GM12878 (cell line): ENCODE results near the gene GGACT. TPM values are rescaled to one million over a fixed set of nuclear protein-coding genes. Genes with fewer than 3 reads are reported as not detected.

Experiments
- ATAC-seq: fragments of 200-7000 bp; cut with Tn5 transposase; 3 replicates; pipeline ENCODE4 v1.9.1; 2020; ENCODE audit warnings: mild to moderate bottlenecking, moderate library complexity
- BruUV-seq: library from RNA; stranded (reverse); fragments of 400-500 nt; replicated peaks from 2 replicates; lab custom pipeline; 2021; lab: Mats Ljungman, UMichigan
- CTCF ChIA-PET: fragments of 300-600 bp; sonication (Branson Sonifier 250); formaldehyde crosslinking; extraction: SDS; loops from one replicate; lab custom pipeline; 2021; ENCODE audit warnings: inconsistent platforms; lab: Yijun Ruan, JAX
- POLR2A ChIA-PET: fragments of 350-600 bp; formaldehyde crosslinking; extraction: SDS; loops from one replicate; lab custom pipeline; 2021; ENCODE audit warnings: inconsistent platforms; lab: Charles Lee
- RAD21 ChIA-PET: fragments of 300-600 bp; sonication (Branson Sonifier 250); formaldehyde crosslinking; loops from one replicate; lab custom pipeline; 2023; ENCODE audit warnings: antibody characterized with exemption; ENCODE audit not compliant: unreplicated experiment; lab: Charles Lee
- SMC1A ChIA-PET: fragments of 300-600 bp; sonication (Branson Sonifier 250); formaldehyde crosslinking; loops from one replicate; lab custom pipeline; 2023; ENCODE audit not compliant: unreplicated experiment, uncharacterized antibody; lab: Charles Lee
- DNase-seq: peaks from one replicate; pipeline ENCODE4 v3.0.0-alpha.2; 2011; ENCODE audit warnings: low read depth, low spot score
- FAIRE-seq: peaks from 3 replicates; lab custom pipeline; 2011; peaks lifted over from hg19 to GRCh38; lab: Jason Lieb, UNC
- H2AFZ ChIP-seq: 2 replicates; pipeline ENCODE4 v1.6.0; 2011; ENCODE audit warnings: low read depth, low read length, control low read depth; ENCODE audit not compliant: control insufficient read depth
- H3K27ac ChIP-seq: 2 replicates; pipeline ENCODE4 v1.5.1; 2011; ENCODE audit warnings: control low read depth; ENCODE audit not compliant: control insufficient read depth, insufficient read depth
- H3K27me3 ChIP-seq, 2 experiments: replicated peaks in 1 of 2; 2 replicates each; pipeline versions ENCODE4 v1.6.0 to v1.6.1; 2011; ENCODE audit warnings: low read length in 1 of 2; ENCODE audit not compliant: control insufficient read depth in 2 of 2, insufficient read depth in 2 of 2
- H3K36me3 ChIP-seq, 2 experiments: 2 replicates each; pipeline ENCODE4 v1.5.1; 2011; ENCODE audit warnings: low read length in 1 of 2; ENCODE audit not compliant: control insufficient read depth in 2 of 2, insufficient read depth in 2 of 2
- H3K4me1 ChIP-seq: 2 replicates; pipeline ENCODE4 v1.6.1; 2011; ENCODE audit warnings: mild to moderate bottlenecking, low read length, moderate library complexity, mixed read lengths; ENCODE audit not compliant: control insufficient read depth, insufficient read depth
- H3K4me2 ChIP-seq: 2 replicates; pipeline ENCODE4 v1.6.0; 2011; ENCODE audit warnings: control low read depth; ENCODE audit not compliant: control insufficient read depth, insufficient read depth
- H3K4me3 ChIP-seq: fragments of 200-600 bp; sonication (generic); 2 replicates; pipeline ENCODE4 v1.5.1; 2016
- H3K79me2 ChIP-seq: 2 replicates; pipeline ENCODE4 v1.6.0; 2011; ENCODE audit warnings: low read length; ENCODE audit not compliant: control insufficient read depth, insufficient read depth
- H3K9ac ChIP-seq: 2 replicates; pipeline ENCODE4 v1.8.0; 2011; ENCODE audit warnings: low read length, control low read depth, mixed read lengths; ENCODE audit not compliant: control insufficient read depth, insufficient read depth
- H3K9me3 ChIP-seq: replicated peaks from 3 replicates; pipeline ENCODE4 v1.5.1; 2011; ENCODE audit warnings: mild to moderate bottlenecking, low read length; ENCODE audit not compliant: control insufficient read depth, insufficient read depth
- H4K20me1 ChIP-seq: 2 replicates; pipeline ENCODE4 v1.6.0; 2011; ENCODE audit not compliant: control insufficient read depth, insufficient read depth
- ASH2L ChIP-seq: fragments of 300-600, 200-600 bp; sonication (generic); IDR thresholded peaks from 2 replicates; pipeline ENCODE4 v1.6.1; 2017; ENCODE audit warnings: low read depth, mild to moderate bottlenecking, borderline replicate concordance
- BCL3 ChIP-seq: IDR thresholded peaks from 2 replicates; pipeline ENCODE4 v1.6.1; 2011; ENCODE audit warnings: borderline replicate concordance, low read depth, mild to moderate bottlenecking, moderate library complexity, low read length; ENCODE audit not compliant: insufficient read depth, poor library complexity, severe bottlenecking
- BRCA1 ChIP-seq: IDR thresholded peaks from 2 replicates; pipeline ENCODE4 v1.6.1; 2011; ENCODE audit warnings: low read depth, low read length, improper control_type of control experiment
- E2F4 ChIP-seq: IDR thresholded peaks from 2 replicates; pipeline ENCODE4 v1.6.1; 2012; ENCODE audit warnings: low read depth, low read length, improper control_type of control experiment
- EGR1 ChIP-seq, 2 experiments: IDR thresholded peaks; 1 replicate in 1 of 2; 2 replicates in 1 of 2; pipeline ENCODE4 v1.6.1; 2011 to 2012; ENCODE audit warnings: low read depth in 2 of 2, low read length in 2 of 2, borderline replicate concordance in 1 of 2, mild to moderate bottlenecking in 1 of 2, moderate library complexity in 1 of 2
- JUNB ChIP-seq: IDR thresholded peaks from 2 replicates; pipeline ENCODE4 v1.6.1; 2016; ENCODE audit warnings: antibody characterized with exemption, mild to moderate bottlenecking
- PAX5 ChIP-seq: IDR thresholded peaks from 2 replicates; pipeline ENCODE4 v1.6.1; 2011; ENCODE audit warnings: low read depth, low read length, borderline replicate concordance
- PBX3 ChIP-seq: IDR thresholded peaks from 2 replicates; pipeline ENCODE4 v1.6.1; 2011; ENCODE audit warnings: mild to moderate bottlenecking, low read depth, low read length, moderate library complexity; ENCODE audit not compliant: insufficient replicate concordance
- SMARCA5 ChIP-seq: fragments of 450-650 bp; IDR thresholded peaks from 2 replicates; pipeline ENCODE4 v1.6.1; 2017; ENCODE audit warnings: mild to moderate bottlenecking
- STAT3 ChIP-seq: IDR thresholded peaks from 2 replicates; pipeline ENCODE4 v1.6.1; 2011; ENCODE audit warnings: low read depth, low read length, improper control_type of control experiment
- WGBS: methylation state at CpG from one replicate; pipeline ENCODE4 v1.1.6; 2016; ENCODE audit warnings: low lambda C conversion rate; ENCODE audit not compliant: insufficient replicate concordance, insufficient coverage; ENCODE audit errors: missing lambda C conversion rate; 5-methylcytosine and 5-hydroxymethylcytosine counted together
- in situ Hi-C: fragments of 300-500 bp; cut with MboI; formaldehyde crosslinking; loops from 9 replicates; pipeline ENCODE4 v1.14.3; 2018; ENCODE audit warnings: mixed read lengths
- intact Hi-C: fragments of 100-400 bp; cut with micrococcal nuclease; formaldehyde crosslinking; loops from one replicate; pipeline ENCODE4 v1.14.2; 2022; ENCODE audit not compliant: unreplicated experiment
- polyA plus RNA-seq, 11 experiments: library from polyadenylated mRNA; depleted of rRNA in 4 of 11; unstranded in 6 of 11; stranded (reverse) in 5 of 11; fragments of >200 nt; fragmentation: Nextera tagmentation in 4 of 11; fragmentation: Illumina TruSeq in 1 of 11; extraction: Ambion mirVana in 4 of 11; extraction: Trizol in 1 of 11; gene quantifications; 1 replicate in 1 of 11; 2 replicates in 10 of 11; pipeline versions ENCODE4 v1.2.1 to v1.2.3, GENCODE V29; 2011 to 2016; ENCODE audit warnings: inconsistent platforms in 2 of 11, missing spikeins in 2 of 11, low read depth in 1 of 11
- total RNA-seq, 4 experiments: library from RNA; depleted of rRNA in 3 of 4; stranded (reverse); fragments of >200 nt in 3 of 4; fragmentation: Illumina TruSeq in 1 of 4; extraction: Trizol in 1 of 4; gene quantifications; 2 replicates each; pipeline versions ENCODE4 v1.2.1 to v1.2.3, GENCODE V29; 2013 to 2021

GGACT gene
- total and polyA plus RNA-seq, 10 of the 15 experiments (the other 5 are each of a cell fraction or from before 2014, with no cell fraction given), result 0.61 to 8.8 (median 4.2) TPM

- TF ChIP-seq E2F4, result no peak
- no peak for TF ChIP-seq SMARCA5
- no peak for TF ChIP-seq STAT3
- TF ChIP-seq PBX3, result no peak
- no peak for TF ChIP-seq EGR1 (IDR thresholded peaks at IDR 0.05; ENCODE audit: borderline replicate concordance in 1 of 2, low read depth in 2 of 2, low read length in 2 of 2)
Observed at GRCh38 chr13:100536643-100537180, 51.9 kb downstream of the GGACT start (continued).

- Histone ChIP-seq H3K79me2 (no peaks in the 10 kb centered on the region), H3K9me3 (no peaks in the 10 kb centered on the region), H4K20me1 (no peaks in the 10 kb centered on the region), H3K36me3 (no peaks in the 10 kb centered on the region), H3K4me1 (no peaks in the 10 kb centered on the region), H3K27ac (no peak overlapping the region), H3K9ac (no peak overlapping the region), H2AFZ (no peak overlapping the region), H3K4me3 (no peak overlapping the region), H3K27me3 (no peaks in the 10 kb centered on the region), H3K4me2 (no peak overlapping the region)
- ATAC-seq, result no peak
- in situ Hi-C loops (no loop called here), intact Hi-C loops (no loop called here)
- ChIA-PET SMC1A (no interaction called here), CTCF (no interaction called here), RAD21 (no interaction called here), POLR2A (no interaction called here)
- no peak for FAIRE-seq
- no peak for TF ChIP-seq JUNB
- TF ChIP-seq PAX5, result no peak
- no peak for TF ChIP-seq BRCA1
- no peak for TF ChIP-seq ASH2L
- no peak for TF ChIP-seq BCL3
- 92% methylated on average over 16 of the region's 16 CpGs for WGBS
- BruUV-seq, result no TSS peak
- no peak for DNase-seq
Observed at GRCh38 chr13:100535426-100536135, 53.0 kb downstream of the GGACT start.
